HUES64 (cell line): ENCODE measurements around the gene ARMC8. TPM values are rescaled to one million over a fixed set of nuclear protein-coding genes. Genes with fewer than 3 reads are reported as not detected.
"Not testable (repeated sequence)": the region's sequence is repeated elsewhere in the genome, so short reads cannot be mapped to it uniquely, and the experiment has no call there.

Source experiments
- H3K27ac ChIP-seq: 2 replicates; pipeline ENCODE4 v1.7.0; 2013; ENCODE audit warnings: low read depth, low read length, inconsistent platforms
- H3K27me3 ChIP-seq: 2 replicates; pipeline ENCODE4 v1.6.1; 2013; ENCODE audit warnings: mild to moderate bottlenecking, low read length; ENCODE audit not compliant: insufficient read depth
- H3K36me3 ChIP-seq: 2 replicates; pipeline ENCODE4 v1.6.1; 2013; ENCODE audit warnings: mild to moderate bottlenecking, low read length; ENCODE audit not compliant: insufficient read depth
- H3K4me1 ChIP-seq: 2 replicates; pipeline ENCODE4 v1.6.1; 2013; ENCODE audit warnings: mild to moderate bottlenecking, low read length, moderate library complexity; ENCODE audit not compliant: insufficient read depth
- H3K4me3 ChIP-seq: 2 replicates; pipeline ENCODE4 v1.5.1; 2013; ENCODE audit warnings: mild to moderate bottlenecking, low read length, moderate library complexity
- H3K9ac ChIP-seq: 2 replicates; pipeline ENCODE4 v1.6.1; 2013; ENCODE audit warnings: mild to moderate bottlenecking, low read depth, low read length
- H3K9me3 ChIP-seq: 2 replicates; pipeline ENCODE4 v1.6.1; 2013; ENCODE audit warnings: low read depth, low read length; ENCODE audit not compliant: insufficient read depth
- WGBS: fragments of 150-250, 120-280 bp; methylation state at CpG from one replicate; pipeline ENCODE4 v1.1.7; 2013; ENCODE audit warnings: missing lambda C conversion rate; 5-methylcytosine and 5-hydroxymethylcytosine counted together
- polyA plus RNA-seq, 2 experiments: library from polyadenylated mRNA; stranded (reverse); fragments of 50-300 nt; gene quantifications; one replicate each; pipeline ENCODE4 v1.2.3, GENCODE V29; 2013

Gene ARMC8
- 41.6 TPM for polyA plus RNA-seq (2013, experiment 1 of 2)
- polyA plus RNA-seq (2013, experiment 2 of 2) = 31.0 TPM

- Histone ChIP-seq H3K27me3 (peaks cover 20% of the 10 kb centered on the region; the same call in 1 of the 2 replicates), H3K4me1 (peaks cover 16% of the 10 kb centered on the region), H3K4me3 (peak within 1 kb of the TSS; percentile 70), H3K9me3 (no peaks in the 10 kb centered on the region), H3K27ac (peak within 1 kb of the TSS; percentile 91), H3K9ac (peak within 1 kb of the TSS; percentile 90), H3K36me3 (peaks cover 26% of the 10 kb centered on the region)
- under 1% methylated on average over 59 of the region's 59 CpGs for WGBS
Observed at GRCh38 chr3:138187296-138188012, at the start of gene ARMC8. TSS of gene ARMC8 (plus strand) at chr3:138187301. CDS start at chr3:138187555, 254 bp downstream.

- no peaks in the 10 kb centered on the region for H3K9me3 ChIP-seq
- no peak overlapping the region for H3K4me3 ChIP-seq
- no peak overlapping the region for H3K9ac ChIP-seq
- WGBS = 90% methylated on average over 2 of the region's 2 CpGs
- H3K27me3 ChIP-seq = no peaks in the 10 kb centered on the region
- no peak overlapping the region for H3K27ac ChIP-seq
- no peaks in the 10 kb centered on the region for H3K4me1 ChIP-seq
- H3K36me3 ChIP-seq = no peaks in the 10 kb centered on the region
Observed at GRCh38 chr3:138137861-138138260, 49.2 kb upstream of the ARMC8 start.

- H3K27ac ChIP-seq = no peak overlapping the region
- WGBS = 90% methylated on average over 1 of the region's 2 CpGs
- H3K4me1 ChIP-seq = no peaks in the 10 kb centered on the region
- no peak overlapping the region for H3K9ac ChIP-seq
- no peaks in the 10 kb centered on the region for H3K9me3 ChIP-seq
- no peaks in the 10 kb centered on the region for H3K27me3 ChIP-seq
- H3K4me3 ChIP-seq = no peak overlapping the region
- H3K36me3 ChIP-seq = no peaks in the 10 kb centered on the region
Observed at GRCh38 chr3:138139691-138140090, 47.4 kb upstream of the ARMC8 start.

- Histone ChIP-seq H3K9me3 (no peaks in the 10 kb centered on the region), H3K27me3 (no peaks in the 10 kb centered on the region), H3K36me3 (no peaks in the 10 kb centered on the region), H3K4me1 (no peaks in the 10 kb centered on the region), H3K9ac (no peak overlapping the region), H3K27ac (no peak overlapping the region), H3K4me3 (no peak overlapping the region)
Observed at GRCh38 chr3:138140940-138141339, 46.2 kb upstream of the ARMC8 start.

- H3K4me3 ChIP-seq, H3K27ac ChIP-seq, H3K36me3 ChIP-seq, H3K9me3 ChIP-seq, H3K27me3 ChIP-seq, H3K9ac ChIP-seq, H3K4me1 ChIP-seq: not testable (repeated sequence)
- WGBS = 97% methylated on average over 3 of the region's 3 CpGs
Observed at GRCh38 chr3:138142181-138142580, 44.9 kb upstream of the ARMC8 start.

GRCh38 chr3:138148503-138148902, 38.6 kb upstream of the ARMC8 start:
- Histone ChIP-seq H3K27me3 (no peaks in the 10 kb centered on the region), H3K9ac (no peak overlapping the region), H3K27ac (no peak overlapping the region), H3K4me3 (no peak overlapping the region), H3K36me3 (no peaks in the 10 kb centered on the region), H3K9me3 (no peaks in the 10 kb centered on the region), H3K4me1 (no peaks in the 10 kb centered on the region)
- WGBS = 86% methylated on average over 4 of the region's 4 CpGs

- Histone ChIP-seq H3K4me1 (no peaks in the 10 kb centered on the region), H3K9ac (no peak overlapping the region), H3K36me3 (no peaks in the 10 kb centered on the region), H3K9me3 (peaks cover 9% of the 10 kb centered on the region; the same call in 1 of the 2 replicates), H3K4me3 (no peak overlapping the region), H3K27ac (no peak overlapping the region), H3K27me3 (no peaks in the 10 kb centered on the region)
Observed at GRCh38 chr3:138154534-138154933, 32.6 kb upstream of the ARMC8 start.

GRCh38 chr3:138157743-138158142, 29.4 kb upstream of the ARMC8 start:
- Histone ChIP-seq H3K27ac (no peak overlapping the region), H3K27me3 (no peaks in the 10 kb centered on the region), H3K9ac (no peak overlapping the region), H3K36me3 (peaks cover 24% of the 10 kb centered on the region), H3K4me3 (no peak overlapping the region), H3K4me1 (no peaks in the 10 kb centered on the region), H3K9me3 (peaks cover 9% of the 10 kb centered on the region; the same call in 1 of the 2 replicates)
- WGBS = 93% methylated on average over 4 of the region's 4 CpGs

- no peak overlapping the region for H3K27ac ChIP-seq
- no peaks in the 10 kb centered on the region for H3K4me1 ChIP-seq
- no peaks in the 10 kb centered on the region for H3K9me3 ChIP-seq
- H3K27me3 ChIP-seq = no peaks in the 10 kb centered on the region
- peaks cover 89% of the 10 kb centered on the region for H3K36me3 ChIP-seq
- H3K4me3 ChIP-seq = no peak overlapping the region
- 96% methylated on average over 2 of the region's 2 CpGs for WGBS
- H3K9ac ChIP-seq = no peak overlapping the region
Observed at GRCh38 chr3:138165061-138165460, 22.0 kb upstream of the ARMC8 start.

GRCh38 chr3:138172625-138173024, 14.5 kb upstream of the ARMC8 start:
- Histone ChIP-seq H3K4me3 (no peak overlapping the region), H3K4me1 (no peaks in the 10 kb centered on the region), H3K36me3 (peaks cover 53% of the 10 kb centered on the region), H3K27me3 (no peaks in the 10 kb centered on the region), H3K9me3 (no peaks in the 10 kb centered on the region), H3K9ac (no peak overlapping the region), H3K27ac (no peak overlapping the region)
- 88% methylated on average over 1 of the region's 2 CpGs for WGBS

- Histone ChIP-seq H3K9ac (peak overlapping the region; percentile 92), H3K9me3 (no peaks in the 10 kb centered on the region), H3K27ac (no peak overlapping the region), H3K27me3 (peaks cover 2% of the 10 kb centered on the region; the same call in 1 of the 2 replicates), H3K4me1 (no peaks in the 10 kb centered on the region), H3K4me3 (peak overlapping the region; percentile 82), H3K36me3 (peaks cover 43% of the 10 kb centered on the region)
- WGBS = 70% methylated on average over 13 of the region's 13 CpGs
Observed at GRCh38 chr3:138173769-138174420, 13.2 kb upstream of the ARMC8 start.
